ENCODE results near the gene FOXL1. TPM values are rescaled to one million over a fixed set of nuclear protein-coding genes. Genes with fewer than 3 reads are reported as not detected.
A peak's percentile ranks its signal among the peaks of the same experiment; 100 is the strongest.

The FOXL1 gene
- total and polyA plus RNA-seq, 7 donors: 0.14 to 1.6 (median 0.48) TPM; not detected in 1

GRCh38 chr16:86575754-86576557, 2.4 kb upstream of the FOXL1 start:
- Histone ChIP-seq H3K27ac (peak overlapping the region in 2 of 4 donors; percentile 2 to 58), H3K4me3 (peak overlapping the region in 3 of 4 donors; percentile 26 to 35 (median 33)), H3K27me3 (peaks cover 49 to 100% (median 83%) of the 10 kb centered on the region in 3 donors), H3K9me3 (no peaks in the 10 kb centered on the region), H3K36me3 (no peaks in the 10 kb centered on the region), H3K4me1 (peaks cover 0 to 31% (median 20%) of the 10 kb centered on the region in 4 donors)
- intact Hi-C loops (cut with DNase I): loop anchor here (10.0 kb wide), 1 partner anchor 179 kb away; no protein-coding TSS in a partner anchor
- DNase-seq: no peak
- no peak for TF ChIP-seq EP300 (IDR thresholded peaks at IDR 0.05)
- peak; percentile 37 to 60 (median 50) for TF ChIP-seq POLR2AphosphoS5 (IDR thresholded peaks at IDR 0.05)
- peak in 2 of 4 experiments; percentile 19 to 22 for TF ChIP-seq CTCF (IDR thresholded peaks at IDR 0.05)
- TF ChIP-seq POLR2A (IDR thresholded peaks at IDR 0.05): no peak
- 2 to 3% methylated on average over 54 of the region's 54 CpGs for WGBS, 2 donors

- Histone ChIP-seq H3K27ac (peak overlapping the region in 3 of 4 donors; percentile 2 to 58 (median 14)), H3K4me1 (peaks cover 0 to 31% (median 20%) of the 10 kb centered on the region in 4 donors), H3K36me3 (no peaks in the 10 kb centered on the region), H3K27me3 (peaks cover 46 to 100% (median 75%) of the 10 kb centered on the region in 3 donors), H3K4me3 (peak overlapping the region in 3 of 4 donors; percentile 14 to 35 (median 33)), H3K9me3 (no peaks in the 10 kb centered on the region)
- TF ChIP-seq POLR2AphosphoS5 (IDR thresholded peaks at IDR 0.05) (no peak), CTCF (IDR thresholded peaks at IDR 0.05) (no peak), EP300 (IDR thresholded peaks at IDR 0.05) (no peak), POLR2A (IDR thresholded peaks at IDR 0.05) (no peak)
- DNase-seq: no peak
- intact Hi-C loops (cut with DNase I): loop anchor here (10.0 kb wide), 1 partner anchor 178 kb away; no protein-coding TSS in a partner anchor
- WGBS, 2 donors: 6 to 12% methylated on average over 33 of the region's 33 CpGs
These were observed 1.6 kb upstream of the FOXL1 start for GRCh38 chr16:86576591-86577313.

GRCh38 chr16:86577314-86577971, 906 bp upstream of the FOXL1 start:
- Histone ChIP-seq H3K27me3 (peaks cover 42 to 100% (median 68%) of the 10 kb centered on the region in 3 donors), H3K4me3 (no peak overlapping the region), H3K36me3 (no peaks in the 10 kb centered on the region), H3K9me3 (no peaks in the 10 kb centered on the region), H3K27ac (peak overlapping the region in 2 of 4 donors; percentile 2 to 38), H3K4me1 (peaks cover 0 to 31% (median 20%) of the 10 kb centered on the region in 4 donors)
- intact Hi-C loops (cut with DNase I): loop anchor here (10.0 kb wide), 1 partner anchor 177 kb away; no protein-coding TSS in a partner anchor
- 22 to 51% methylated on average over 12 of the region's 12 CpGs for WGBS, 2 donors
- TF ChIP-seq EP300 (IDR thresholded peaks at IDR 0.05): no peak
- TF ChIP-seq CTCF (IDR thresholded peaks at IDR 0.05): no peak
- TF ChIP-seq POLR2AphosphoS5 (IDR thresholded peaks at IDR 0.05): no peak
- no peak for TF ChIP-seq POLR2A (IDR thresholded peaks at IDR 0.05)
- no peak for DNase-seq

- peak overlapping the region in 1 of 4 donors; percentile 3 for H3K4me3 ChIP-seq
- intact Hi-C loops (cut with DNase I): loop anchor here (10.0 kb wide), 1 partner anchor 176 kb away; no protein-coding TSS in a partner anchor
- no peak for TF ChIP-seq POLR2A (IDR thresholded peaks at IDR 0.05)
- H3K27ac ChIP-seq: peak overlapping the region in 2 of 4 donors; percentile 38 to 39
- H3K36me3 ChIP-seq: no peaks in the 10 kb centered on the region
- no peaks in the 10 kb centered on the region for H3K9me3 ChIP-seq
- DNase-seq: no peak
- 6 to 17% methylated on average over 69 of the region's 69 CpGs for WGBS, 2 donors
- H3K27me3 ChIP-seq: peaks cover 39 to 99% (median 56%) of the 10 kb centered on the region in 3 donors
- H3K4me1 ChIP-seq: peaks cover 0 to 31% (median 20%) of the 10 kb centered on the region in 4 donors
These were observed 390 bp downstream of the FOXL1 start for GRCh38 chr16:86578611-86579267.

Data from sigmoid colon (tissue), 7 donors.